GM18873 (cell line): Measurements from ENCODE around the gene ATP5ME.
"Not testable (repeated sequence)": the region's sequence is repeated elsewhere in the genome, so short reads cannot be mapped to it uniquely, and the experiment has no call there.

Experiments
- ATAC-seq: cut with Tn5 transposase; IDR thresholded peaks from one replicate; pipeline ENCODE4 v1.9.1; 2021; ENCODE audit warnings: mild to moderate bottlenecking, moderate library complexity, moderate number of reproducible peaks; ENCODE audit not compliant: unreplicated experiment, low FRiP score

The ATP5ME gene

GRCh38 chr4:673349-674091 is 556 bp downstream of the ATP5ME start:
- ATAC-seq, result no peak

GRCh38 chr4:671769-672168 is 2.3 kb downstream of the ATP5ME start:
- ATAC-seq, result no peak

- ATAC-seq, result not testable (repeated sequence)
Measured at GRCh38 chr4:669806-670559, 4.1 kb downstream of the ATP5ME start.

- not testable (repeated sequence) for ATAC-seq
Measured at GRCh38 chr4:668219-668618, 5.9 kb downstream of the ATP5ME start.

GRCh38 chr4:667545-667925 is 6.5 kb downstream of the ATP5ME start:
- no peak for ATAC-seq

GRCh38 chr4:666822-667544 is 7.1 kb downstream of the ATP5ME start:
- no peak for ATAC-seq

- no peak for ATAC-seq
Measured at GRCh38 chr4:666436-666810, 7.7 kb downstream of the ATP5ME start.

GRCh38 chr4:665751-666435 is 8.2 kb downstream of the ATP5ME start:
- ATAC-seq, result no peak

- no peak for ATAC-seq
Measured at GRCh38 chr4:665381-665750, 8.7 kb downstream of the ATP5ME start.

GRCh38 chr4:664713-665231 is 9.3 kb downstream of the ATP5ME start:
- no peak for ATAC-seq

GRCh38 chr4:663438-664428 is 10.3 kb downstream of the ATP5ME start:
- no peak for ATAC-seq

GRCh38 chr4:663046-663437 is 11.0 kb downstream of the ATP5ME start:
- ATAC-seq, result no peak

- ATAC-seq, result no peak
Measured at GRCh38 chr4:661881-662761, 12.0 kb downstream of the ATP5ME start.

- ATAC-seq, result no peak
Measured at GRCh38 chr4:661231-661630, 12.8 kb downstream of the ATP5ME start.

GRCh38 chr4:660401-660800 is 13.7 kb downstream of the ATP5ME start:
- ATAC-seq, result no peak

- ATAC-seq, result no peak
Measured at GRCh38 chr4:659851-660250, 14.2 kb downstream of the ATP5ME start.

GRCh38 chr4:658681-659667 is 15.1 kb downstream of the ATP5ME start:
- ATAC-seq, result no peak
